Effector memory CD8-positive, alpha-beta T cell (primary cell): Measurements from ENCODE around the gene C10orf95.

Source experiments
- ATAC-seq: fragments of 150-1000 bp; cut with Tn5 transposase; replicated peaks from 2 replicates; pipeline ENCODE4 v1.10.0; 2021; ENCODE audit warnings: mild to moderate bottlenecking, moderate library complexity
- DNase-seq, 3 experiments: peaks; one replicate each; pipeline ENCODE4 v3.0.0; 2021
- H3K27ac Mint-ChIP-seq, 2 donors: one replicate each; pipeline ENCODE4 v1.8.0; 2022; ENCODE audit warnings: mild to moderate bottlenecking in 2 of 2, mixed read lengths in 2 of 2, moderate library complexity in 2 of 2
- H3K27me3 Mint-ChIP-seq, 2 donors: one replicate each; pipeline ENCODE4 v1.8.0; 2022; ENCODE audit warnings: mixed read lengths in 2 of 2
- H3K36me3 Mint-ChIP-seq: one replicate; pipeline ENCODE4 v1.8.0; 2022; ENCODE audit warnings: mild to moderate bottlenecking, moderate library complexity, mixed read lengths; ENCODE audit not compliant: insufficient read depth
- H3K4me1 Mint-ChIP-seq, 2 donors: one replicate each; pipeline ENCODE4 v1.8.0; 2022; ENCODE audit warnings: low read depth in 2 of 2, mixed read lengths in 2 of 2
- H3K4me3 Mint-ChIP-seq, 2 donors: one replicate each; pipeline ENCODE4 v1.8.0; 2022; ENCODE audit warnings: mild to moderate bottlenecking in 2 of 2, mixed read lengths in 2 of 2, moderate library complexity in 2 of 2
- H3K9me3 Mint-ChIP-seq, 2 donors: one replicate each; pipeline ENCODE4 v1.8.0; 2022; ENCODE audit warnings: mixed read lengths in 2 of 2

Gene C10orf95

GRCh38 chr10:102423372-102423968, 27.9 kb downstream of the C10orf95 start:
- ATAC-seq = no peak
- H3K9me3 Mint-ChIP-seq = no peaks in the 10 kb centered on the region
- peaks cover 34% of the 10 kb centered on the region for H3K36me3 Mint-ChIP-seq
- DNase-seq = no peak
- peaks cover 0 to 1% of the 10 kb centered on the region in 2 donors for H3K27me3 Mint-ChIP-seq
- H3K4me3 Mint-ChIP-seq = peak overlapping the region; percentile 22 to 96
- H3K4me1 Mint-ChIP-seq = peaks cover 30 to 34% of the 10 kb centered on the region in 2 donors
- H3K27ac Mint-ChIP-seq = no peak overlapping the region

- ATAC-seq (no peak), DNase-seq (no peak)
- Mint-ChIP-seq H3K27ac (peak overlapping the region; percentile 21 to 86), H3K4me1 (peaks cover 34 to 35% of the 10 kb centered on the region in 2 donors), H3K9me3 (no peaks in the 10 kb centered on the region), H3K36me3 (peaks cover 34% of the 10 kb centered on the region), H3K27me3 (peaks cover 7 to 10% of the 10 kb centered on the region in 2 donors), H3K4me3 (peak overlapping the region; percentile 96 to 98)
Measured at GRCh38 chr10:102422545-102423129, 28.7 kb downstream of the C10orf95 start.

DNA sequence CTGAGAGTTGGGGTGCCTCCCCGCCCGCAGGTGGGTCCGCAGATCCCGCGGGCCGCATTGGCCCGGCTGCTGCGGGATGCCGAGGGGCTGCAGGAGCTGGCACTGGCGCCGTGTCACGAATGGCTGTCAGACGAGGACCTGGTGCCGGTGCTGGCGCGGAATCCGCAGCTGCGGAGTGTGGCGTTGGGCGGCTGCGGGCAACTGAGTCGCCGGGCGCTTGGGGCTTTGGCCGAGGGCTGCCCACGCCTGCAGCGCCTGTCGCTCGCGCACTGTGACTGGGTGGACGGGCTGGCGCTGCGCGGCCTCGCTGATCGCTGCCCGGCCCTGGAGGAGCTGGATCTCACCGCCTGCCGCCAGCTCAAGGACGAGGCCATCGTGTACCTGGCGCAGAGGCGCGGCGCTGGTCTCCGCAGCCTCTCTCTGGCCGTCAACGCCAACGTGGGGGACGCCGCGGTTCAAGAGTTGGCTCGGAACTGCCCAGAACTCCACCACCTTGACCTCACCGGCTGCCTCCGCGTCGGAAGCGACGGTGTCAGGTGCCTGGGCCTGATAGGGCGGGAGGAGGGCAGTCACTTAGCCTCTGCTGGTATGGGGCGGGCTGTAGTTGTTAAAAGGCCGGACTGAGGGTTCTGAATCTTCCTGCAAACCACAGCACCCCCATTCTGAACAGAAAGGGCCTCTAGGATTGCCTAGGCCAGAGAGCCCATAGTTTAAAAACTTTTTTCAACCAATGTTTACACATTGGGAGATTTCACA, 29.4 kb downstream of the C10orf95 start:
- DNase-seq (no peak), ATAC-seq (peak; percentile 5)
- Mint-ChIP-seq H3K4me3 (peak overlapping the region; percentile 96 to 98), H3K4me1 (peaks cover 33 to 34% of the 10 kb centered on the region in 2 donors), H3K27ac (peak overlapping the region; percentile 21 to 86), H3K27me3 (peaks cover 14 to 17% of the 10 kb centered on the region in 2 donors), H3K9me3 (no peaks in the 10 kb centered on the region), H3K36me3 (peaks cover 34% of the 10 kb centered on the region)

- no peaks in the 10 kb centered on the region for H3K9me3 Mint-ChIP-seq
Measured at GRCh38 chr10:102421507-102421756, 29.9 kb downstream of the C10orf95 start.

DNA sequence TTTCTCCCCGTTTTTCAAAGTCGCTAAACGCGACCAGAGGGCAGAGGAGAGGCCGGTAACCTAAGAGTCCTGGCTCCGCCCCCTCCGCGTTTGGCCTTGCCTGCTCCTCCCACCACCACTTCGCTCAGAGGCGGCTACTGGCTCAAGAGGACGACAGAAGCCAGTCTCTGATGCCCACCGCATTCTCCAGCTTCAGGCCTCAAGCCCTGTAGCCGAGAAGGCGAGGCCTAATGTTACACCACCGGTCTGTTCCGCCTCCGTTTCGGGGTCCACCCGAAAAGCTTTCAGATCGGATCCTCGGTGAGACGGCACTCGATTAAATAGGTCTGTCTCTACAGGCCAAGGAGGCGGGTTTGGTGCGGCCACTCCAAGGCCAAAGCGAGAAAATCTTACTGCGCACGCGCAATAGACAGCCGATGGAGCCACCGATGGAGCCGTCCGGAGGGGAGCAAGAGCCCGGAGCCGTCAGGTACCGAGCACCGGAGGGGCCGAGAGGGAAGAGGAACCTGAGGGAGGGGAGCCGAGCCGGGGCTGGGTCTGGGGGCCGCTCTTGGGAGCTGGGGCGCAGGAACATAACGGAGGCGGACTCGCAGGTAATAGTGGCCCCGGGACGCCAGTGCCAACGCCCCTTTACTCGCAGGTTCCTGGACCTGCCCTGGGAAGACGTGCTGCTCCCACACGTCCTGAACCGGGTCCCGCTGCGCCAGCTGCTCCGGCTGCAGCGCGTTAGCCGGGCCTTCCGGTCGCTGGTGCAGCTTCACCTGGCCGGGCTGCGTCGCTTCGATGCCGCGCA, 30.4 kb downstream of the C10orf95 start, which contains the start of gene FBXL15:
Gene FBXL15 (plus strand): TSS at position 123 of the 793 bp plus-strand sequence. CDS start 294 bp downstream, at position 417.
- peak; percentile 92 to 96 (median 95) for DNase-seq
- peaks cover 21 to 27% of the 10 kb centered on the region in 2 donors for H3K27me3 Mint-ChIP-seq
- H3K4me3 Mint-ChIP-seq = peak within 1 kb of the TSS; percentile 96 to 98
- peaks cover 34% of the 10 kb centered on the region for H3K36me3 Mint-ChIP-seq
- H3K9me3 Mint-ChIP-seq = no peaks in the 10 kb centered on the region
- H3K4me1 Mint-ChIP-seq = peaks cover 28 to 33% of the 10 kb centered on the region in 2 donors
- H3K27ac Mint-ChIP-seq = peak within 1 kb of the TSS; percentile 86 to 91
- ATAC-seq = peak; percentile 80

More at GRCh38 chr10:102421507-102421756, 29.9 kb downstream of the C10orf95 start:
- ATAC-seq (no peak), DNase-seq (no peak)
- H3K36me3 Mint-ChIP-seq = peaks cover 34% of the 10 kb centered on the region
- H3K27ac Mint-ChIP-seq = peak overlapping the region; percentile 86 to 91
- peaks cover 32 to 33% of the 10 kb centered on the region in 2 donors for H3K4me1 Mint-ChIP-seq
- peak overlapping the region; percentile 96 to 98 for H3K4me3 Mint-ChIP-seq
- H3K27me3 Mint-ChIP-seq = peaks cover 16 to 22% of the 10 kb centered on the region in 2 donors

- Mint-ChIP-seq H3K9me3 (no peaks in the 10 kb centered on the region), H3K36me3 (peaks cover 37% of the 10 kb centered on the region), H3K27me3 (peaks cover 27 to 33% of the 10 kb centered on the region in 2 donors), H3K4me1 (peaks cover 28 to 29% of the 10 kb centered on the region in 2 donors), H3K4me3 (peak overlapping the region; percentile 96 to 98), H3K27ac (peak overlapping the region; percentile 86 to 91)
- ATAC-seq (no peak), DNase-seq (no peak)
Measured at GRCh38 chr10:102420181-102420713, 31.1 kb downstream of the C10orf95 start.

DNA sequence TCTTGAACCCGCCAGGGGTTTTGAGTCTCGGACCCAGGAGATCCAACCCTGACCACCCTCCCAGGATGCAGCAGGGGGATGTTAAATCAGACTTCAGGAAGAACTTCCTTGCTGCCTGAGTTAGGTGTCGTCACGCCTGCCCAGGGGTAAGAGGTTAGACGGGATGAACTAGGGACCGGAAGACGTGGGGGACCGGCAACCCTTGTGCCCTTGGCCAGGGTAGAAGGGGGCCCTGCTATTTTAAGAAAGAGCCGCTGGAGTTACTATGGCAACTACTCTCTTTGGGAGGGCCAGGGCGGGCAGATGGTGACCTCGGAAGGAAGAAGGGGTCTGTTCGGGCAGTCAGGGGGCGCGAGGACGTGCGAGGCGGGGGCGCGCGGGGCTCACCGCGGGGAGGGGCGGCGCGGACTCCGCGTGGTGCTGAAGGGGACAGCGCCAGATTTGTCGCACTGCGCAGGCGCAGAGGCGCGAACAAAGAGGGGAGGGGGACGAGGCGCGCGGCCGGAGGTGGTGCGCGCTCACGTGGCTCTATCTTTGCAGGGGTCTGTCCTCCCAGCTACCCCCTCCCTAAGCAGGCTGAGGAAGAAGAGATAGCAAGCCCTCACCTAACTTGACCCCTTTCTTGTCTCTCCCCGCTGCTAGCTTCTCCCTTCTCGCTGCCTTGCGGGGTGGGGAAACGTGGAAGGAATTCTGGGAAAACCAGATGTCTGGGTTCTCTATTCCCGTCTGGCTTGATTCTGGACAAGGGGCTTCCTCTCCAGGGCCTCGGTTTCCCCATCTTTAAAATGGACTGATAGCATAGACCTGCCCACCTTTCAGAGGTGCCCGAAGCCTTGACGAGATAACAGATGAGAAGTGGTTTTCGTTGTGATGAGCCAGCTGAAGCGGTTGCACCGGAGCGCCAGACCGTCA, 31.8 kb downstream of the C10orf95 start:
- ATAC-seq = peak; percentile 4
- Mint-ChIP-seq H3K36me3 (peaks cover 37% of the 10 kb centered on the region), H3K4me1 (peaks cover 28 to 29% of the 10 kb centered on the region in 2 donors), H3K4me3 (peak overlapping the region; percentile 96 to 98), H3K27ac (peak overlapping the region in 1 of 2 donors; percentile 91), H3K9me3 (no peaks in the 10 kb centered on the region), H3K27me3 (peaks cover 27 to 41% of the 10 kb centered on the region in 2 donors)
- DNase-seq = peak; percentile 59 to 69 (median 64)

DNA sequence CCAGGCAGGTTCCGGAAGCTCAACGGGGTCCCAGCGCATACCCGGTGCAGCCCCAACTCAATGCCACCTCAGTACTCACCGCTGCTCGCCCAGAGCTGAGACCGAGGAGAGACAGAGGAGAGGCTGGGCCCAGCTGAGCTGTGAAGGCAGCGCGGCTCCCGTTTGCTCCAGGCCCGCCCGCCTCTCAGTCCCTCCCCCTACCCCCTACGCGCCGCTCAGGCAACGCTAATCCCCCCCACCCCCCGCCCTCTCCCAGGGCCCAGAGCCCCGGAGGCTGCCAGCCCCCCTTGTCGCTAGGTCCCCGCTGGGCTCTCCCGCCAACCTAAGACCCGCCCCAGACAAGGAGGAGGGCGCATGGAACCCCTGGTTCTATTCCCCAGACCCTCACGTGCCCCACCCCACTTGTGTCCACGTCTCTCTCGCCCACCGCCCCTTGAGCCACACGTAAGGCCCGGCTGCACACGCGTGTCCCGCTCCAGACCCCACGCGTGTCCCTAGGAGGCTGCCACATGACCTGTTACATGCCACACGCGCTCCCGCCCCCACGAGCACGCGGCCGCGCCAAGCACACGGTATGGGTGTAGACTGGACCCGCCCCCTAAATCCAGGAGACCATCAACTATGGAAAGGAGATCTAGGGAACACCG, 32.6 kb downstream of the C10orf95 start, which contains the start of gene PSD:
Gene PSD (minus strand): TSS at position 164 of the 647 bp plus-strand sequence. CDS start 1,747 bp downstream, outside the sequence.
- peak within 1 kb of the TSS in 1 of 2 donors; percentile 91 for H3K27ac Mint-ChIP-seq

GRCh38 chr10:102416695-102417094, 34.6 kb downstream of the C10orf95 start:
- H3K27me3 Mint-ChIP-seq = peaks cover 34 to 69% of the 10 kb centered on the region in 2 donors

More for the DNA sequence above, 32.6 kb downstream of the C10orf95 start, which contains the start of gene PSD:
- peak within 1 kb of the TSS; percentile 96 to 98 for H3K4me3 Mint-ChIP-seq
- peaks cover 27 to 49% of the 10 kb centered on the region in 2 donors for H3K27me3 Mint-ChIP-seq
- no peak for ATAC-seq
- H3K36me3 Mint-ChIP-seq = peaks cover 35% of the 10 kb centered on the region
- H3K4me1 Mint-ChIP-seq = peaks cover 28% of the 10 kb centered on the region in 2 donors
- no peaks in the 10 kb centered on the region for H3K9me3 Mint-ChIP-seq
- DNase-seq = no peak

DNA sequence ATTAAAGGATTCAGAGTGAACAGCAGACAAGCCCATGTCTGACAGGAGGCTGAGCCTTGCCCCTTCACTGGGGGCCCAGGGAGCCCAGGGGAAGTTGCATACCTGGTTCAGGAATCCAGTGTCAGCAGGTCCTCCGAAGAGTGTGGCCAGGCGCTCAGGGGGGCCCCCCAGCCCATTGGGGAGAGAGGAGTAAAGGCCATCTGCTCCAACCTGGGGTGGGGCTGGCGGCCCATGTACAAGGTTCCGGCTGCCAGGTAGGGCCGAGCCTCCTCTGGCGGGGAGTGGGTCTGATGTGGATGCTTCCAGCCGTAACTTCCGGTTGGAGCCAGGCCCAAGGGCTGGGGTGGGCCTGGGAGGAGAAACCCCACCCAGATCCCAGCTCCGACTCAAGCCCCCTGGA, 35.1 kb downstream of the C10orf95 start:
- H3K27me3 Mint-ChIP-seq = peaks cover 38 to 73% of the 10 kb centered on the region in 2 donors
- H3K9me3 Mint-ChIP-seq = no peaks in the 10 kb centered on the region
- DNase-seq = no peak
- no peak for ATAC-seq
- no peak overlapping the region for H3K4me3 Mint-ChIP-seq
- H3K36me3 Mint-ChIP-seq = peaks cover 27% of the 10 kb centered on the region
- no peak overlapping the region for H3K27ac Mint-ChIP-seq
- peaks cover 20 to 26% of the 10 kb centered on the region in 2 donors for H3K4me1 Mint-ChIP-seq

More at GRCh38 chr10:102416695-102417094, 34.6 kb downstream of the C10orf95 start:
- Mint-ChIP-seq H3K4me1 (peaks cover 20 to 25% of the 10 kb centered on the region in 2 donors), H3K4me3 (no peak overlapping the region), H3K27ac (no peak overlapping the region), H3K36me3 (peaks cover 28% of the 10 kb centered on the region), H3K9me3 (no peaks in the 10 kb centered on the region)
- no peak for ATAC-seq
- DNase-seq = no peak

GRCh38 chr10:102414749-102415148, 36.6 kb downstream of the C10orf95 start:
- Mint-ChIP-seq H3K4me1 (peaks cover 15 to 21% of the 10 kb centered on the region in 2 donors), H3K36me3 (peaks cover 19% of the 10 kb centered on the region), H3K27ac (no peak overlapping the region), H3K27me3 (peaks cover 50 to 88% of the 10 kb centered on the region in 2 donors), H3K4me3 (no peak overlapping the region), H3K9me3 (no peaks in the 10 kb centered on the region)
- no peak for DNase-seq
- no peak for ATAC-seq
